Measurements from ENCODE around the gene MEG3.

Gene MEG3

GRCh38 chr14:100894416-100894815 is 68.5 kb downstream of the MEG3 start:
- DNase-seq (ENCODE audit: low read depth), result no peak
- no peak overlapping the region for H3K4me3 ChIP-seq (ENCODE audit: low read length)
- no peak for TF ChIP-seq CTCF (conservative IDR thresholded peaks at IDR 0.05; ENCODE audit: low read length)

DNA sequence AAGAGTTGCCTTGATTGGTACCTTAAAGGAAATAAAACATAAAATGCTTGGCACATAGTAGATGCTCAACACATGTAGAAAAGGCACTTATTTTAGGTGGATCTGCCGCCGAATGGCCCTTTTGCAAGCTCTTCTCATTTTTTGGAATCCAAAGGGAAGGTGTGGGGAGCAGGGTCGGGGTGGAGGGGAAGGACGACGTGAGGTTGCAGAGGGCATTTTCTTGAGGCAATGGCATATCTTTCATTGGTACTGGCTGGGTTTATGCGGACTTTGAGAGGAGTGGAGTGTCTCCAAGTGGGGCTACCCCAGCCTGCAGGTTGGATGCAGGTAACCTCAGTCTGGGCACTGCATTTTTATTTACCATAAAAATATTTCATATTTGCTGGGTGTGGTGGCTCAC is 69.5 kb downstream of the MEG3 start:
- H3K4me3 ChIP-seq (ENCODE audit: low read length), result no peak overlapping the region
- TF ChIP-seq CTCF (conservative IDR thresholded peaks at IDR 0.05; ENCODE audit: low read length), result no peak
- no peak for DNase-seq (ENCODE audit: low read depth)

DNA sequence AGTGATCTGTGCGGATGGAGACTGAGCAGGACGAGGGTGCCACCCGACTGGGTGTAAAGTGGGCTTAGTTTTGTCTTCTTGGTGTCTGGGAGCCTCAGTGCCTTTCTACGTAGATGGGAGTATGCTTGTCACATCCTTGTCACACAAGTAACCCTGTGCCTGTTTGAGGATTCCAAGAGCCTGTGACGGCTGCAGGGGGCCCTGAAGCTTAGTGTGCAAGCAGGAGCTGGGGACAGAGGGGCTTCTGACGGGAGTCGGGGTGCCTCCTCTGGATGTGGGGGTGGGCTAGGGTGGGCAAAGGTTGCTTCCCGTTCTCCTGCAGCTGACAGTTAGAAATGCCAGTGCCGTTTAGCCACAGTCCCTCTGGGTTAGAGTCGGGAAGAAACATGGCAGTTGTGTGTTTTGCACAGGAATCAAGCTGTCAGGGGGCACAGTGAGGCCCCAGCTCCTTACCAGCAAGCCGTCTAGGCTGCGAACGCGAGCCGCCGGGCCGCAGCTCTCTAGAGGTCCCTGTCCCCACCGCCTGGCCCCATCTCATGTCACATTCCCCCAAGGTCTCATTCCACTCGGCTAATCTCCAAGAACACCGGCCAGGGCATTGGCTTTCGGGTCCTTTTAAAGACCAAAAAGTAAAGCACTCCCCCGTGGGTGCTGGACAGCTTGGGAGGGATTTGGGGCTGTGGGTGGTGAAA is 70.6 kb downstream of the MEG3 start:
- no peak for DNase-seq (ENCODE audit: low read depth)
- no peak overlapping the region for H3K4me3 ChIP-seq (ENCODE audit: low read length)
- TF ChIP-seq CTCF (conservative IDR thresholded peaks at IDR 0.05; ENCODE audit: low read length), result no peak

- DNase-seq (ENCODE audit: low read depth), result no peak
- TF ChIP-seq CTCF (conservative IDR thresholded peaks at IDR 0.05; ENCODE audit: low read length), result no peak
- no peak overlapping the region for H3K4me3 ChIP-seq (ENCODE audit: low read length)
Observed at GRCh38 chr14:100898465-100898864, 72.5 kb downstream of the MEG3 start.

DNA sequence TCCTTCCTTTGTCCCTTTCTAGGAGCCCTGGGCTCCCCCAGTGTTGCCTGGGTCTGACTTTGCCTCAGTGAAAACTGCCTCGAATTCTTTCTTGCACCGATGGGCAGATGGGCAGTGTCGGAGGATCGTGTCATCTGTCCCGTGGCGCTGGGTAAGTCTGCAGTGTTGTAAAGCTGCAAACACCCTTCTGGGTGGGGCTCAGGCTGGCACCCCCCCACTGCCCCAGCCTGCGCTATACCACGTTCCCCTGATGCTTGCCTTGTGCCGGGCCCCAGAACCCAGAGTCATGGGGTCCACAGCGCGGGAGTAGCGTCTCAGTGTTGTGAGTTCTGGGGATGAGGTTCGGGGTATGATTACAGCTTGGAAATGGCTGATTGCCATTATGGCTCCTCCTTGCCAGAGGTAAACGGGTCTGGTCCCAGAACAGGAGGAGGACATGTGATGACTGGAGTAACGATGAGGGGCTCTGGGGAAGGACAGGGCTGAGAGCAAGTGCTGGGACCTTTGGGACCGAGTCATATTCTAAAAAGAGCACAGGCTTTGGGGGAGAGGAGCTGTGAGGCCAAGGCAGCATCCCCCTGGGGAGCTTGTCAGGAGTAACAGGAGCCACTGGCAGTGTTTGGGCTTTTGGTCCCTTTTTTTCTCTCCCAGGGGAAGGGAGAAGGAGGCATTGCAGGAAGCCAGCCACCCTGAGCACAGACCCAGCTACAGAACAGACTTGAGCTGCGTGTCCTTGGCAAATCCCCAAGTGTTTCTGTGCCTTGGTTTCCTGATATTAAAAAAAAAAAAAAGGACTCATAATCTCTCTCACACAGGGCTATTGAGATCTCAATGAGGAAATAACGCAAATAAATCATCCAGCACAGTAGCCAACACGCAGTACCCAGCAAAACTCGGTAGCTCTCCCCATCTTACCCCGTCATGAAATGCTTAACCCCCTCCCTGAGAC is 73.3 kb downstream of the MEG3 start:
- no peak overlapping the region for H3K4me3 ChIP-seq (ENCODE audit: low read length)
- no peak for DNase-seq (ENCODE audit: low read depth)
- TF ChIP-seq CTCF (conservative IDR thresholded peaks at IDR 0.05; ENCODE audit: low read length), result no peak

DNA sequence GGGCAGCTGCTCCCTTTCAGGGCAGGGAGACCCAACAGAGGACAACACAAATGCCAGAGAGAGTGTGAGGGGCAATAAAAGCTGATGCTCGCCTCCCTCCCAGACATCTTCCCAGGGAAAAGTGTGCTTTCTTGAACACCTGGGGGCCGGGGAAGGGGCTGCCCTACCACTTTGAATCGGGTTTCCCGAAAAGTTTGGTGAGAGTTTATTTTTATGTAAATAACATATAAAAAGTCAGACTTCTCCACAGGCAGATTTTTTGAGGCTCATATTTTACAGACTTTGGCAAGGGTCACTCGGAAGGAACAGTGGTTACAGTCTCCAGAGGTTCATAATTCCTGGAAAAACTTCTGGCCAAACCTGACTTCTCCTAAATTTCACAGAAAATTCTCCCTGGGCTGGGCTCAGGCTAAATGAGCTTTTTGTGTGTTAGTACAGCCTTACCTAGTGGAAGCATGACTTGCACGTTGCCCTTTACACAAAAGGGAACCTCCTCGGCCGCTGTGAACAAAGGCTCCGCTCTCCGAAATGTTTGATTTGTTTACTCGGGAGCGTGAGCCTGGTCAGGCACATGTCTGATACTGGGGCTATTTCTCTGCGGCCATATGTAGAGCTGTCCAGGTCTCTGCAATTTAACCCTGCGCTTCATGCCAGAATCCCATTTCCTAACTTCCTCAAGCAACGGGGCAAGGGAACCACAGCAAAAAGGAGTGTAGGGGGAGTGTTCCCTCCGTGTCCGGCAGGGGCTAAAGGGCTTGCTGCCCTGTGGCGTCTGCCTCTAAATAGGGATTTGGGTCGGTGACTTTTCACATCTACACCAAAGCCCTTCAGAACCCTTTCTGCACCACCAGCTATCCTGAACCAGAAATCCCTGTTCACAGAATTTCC is 74.2 kb downstream of the MEG3 start:
- no peak for TF ChIP-seq CTCF (conservative IDR thresholded peaks at IDR 0.05; ENCODE audit: low read length)
- no peak for DNase-seq (ENCODE audit: low read depth)
- no peak overlapping the region for H3K4me3 ChIP-seq (ENCODE audit: low read length)
